OCI-M2 (cell line): ENCODE data around the gene MSH5.

ENCODE experiments used
- DNase-seq: peaks from one replicate; lab custom pipeline; 2025; ENCODE audit not compliant: unreplicated experiment; lab: John Stamatoyannopoulos, UW

MSH5 gene

DNA sequence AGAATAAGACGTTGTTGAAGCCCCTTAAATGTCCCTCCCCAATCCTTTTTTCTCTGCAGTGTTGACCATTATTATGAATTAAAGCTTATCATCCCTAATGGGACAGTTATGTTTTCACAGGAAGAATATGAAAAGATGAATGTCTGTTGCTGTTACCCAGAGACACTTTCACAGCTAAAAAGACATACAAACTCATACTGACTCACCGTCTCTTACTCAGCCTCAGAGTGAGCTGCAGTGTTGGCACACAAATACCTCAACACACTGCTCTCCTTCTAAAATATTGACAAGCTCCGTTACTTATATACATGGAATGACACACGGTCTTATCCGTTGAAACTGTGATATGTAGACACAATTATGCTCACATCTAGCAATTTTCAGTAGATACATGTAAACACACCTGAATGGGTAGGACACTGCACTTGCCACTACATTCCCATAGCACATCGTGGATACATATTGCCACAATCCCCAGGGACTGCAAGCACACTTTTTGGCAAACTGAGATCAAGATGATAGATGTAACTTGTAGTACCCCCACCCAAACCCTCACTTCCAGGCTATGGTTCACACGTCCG lies 13.0 kb downstream of the MSH5 start:
- no peak for DNase-seq

DNA sequence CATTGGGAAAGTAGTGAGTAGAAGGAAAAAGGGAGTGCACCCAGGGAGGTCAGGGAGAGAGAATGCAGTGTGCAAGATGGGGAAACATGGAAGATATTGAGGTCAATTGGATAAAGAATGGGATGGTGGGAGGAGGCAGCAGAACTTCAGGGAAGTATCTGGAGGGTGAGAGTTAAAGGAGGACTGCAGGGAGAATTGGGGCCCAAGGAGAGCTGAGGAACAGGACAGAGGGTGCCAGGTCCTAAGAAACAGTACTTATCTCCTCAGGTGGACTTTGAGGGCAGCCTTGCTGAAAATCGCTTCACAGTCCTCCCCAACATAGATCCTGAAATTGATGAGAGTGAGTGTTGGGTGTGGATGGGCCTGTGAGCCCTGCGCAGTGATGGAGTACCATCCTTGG lies 18.5 kb downstream of the MSH5 start:
- no peak for DNase-seq

DNA sequence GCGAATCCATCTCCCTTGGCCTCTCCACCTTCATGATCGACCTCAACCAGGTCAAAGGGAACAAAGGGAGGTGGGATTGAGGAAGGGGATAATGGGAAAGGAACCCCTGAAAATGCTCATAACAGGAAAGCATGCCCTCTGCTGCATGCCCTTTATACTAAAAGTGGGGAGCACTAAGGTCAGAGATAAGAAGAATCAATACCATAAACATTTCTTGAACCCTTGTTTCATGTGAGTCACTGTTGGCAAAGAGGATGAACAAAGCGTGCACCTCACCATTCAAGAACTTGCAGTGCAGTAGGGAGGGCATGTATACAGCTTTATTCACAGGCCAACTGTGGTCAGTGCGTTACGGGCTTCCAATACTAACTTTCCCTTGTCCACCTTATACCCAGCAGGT lies 21.0 kb downstream of the MSH5 start:
- DNase-seq: no peak

DNA sequence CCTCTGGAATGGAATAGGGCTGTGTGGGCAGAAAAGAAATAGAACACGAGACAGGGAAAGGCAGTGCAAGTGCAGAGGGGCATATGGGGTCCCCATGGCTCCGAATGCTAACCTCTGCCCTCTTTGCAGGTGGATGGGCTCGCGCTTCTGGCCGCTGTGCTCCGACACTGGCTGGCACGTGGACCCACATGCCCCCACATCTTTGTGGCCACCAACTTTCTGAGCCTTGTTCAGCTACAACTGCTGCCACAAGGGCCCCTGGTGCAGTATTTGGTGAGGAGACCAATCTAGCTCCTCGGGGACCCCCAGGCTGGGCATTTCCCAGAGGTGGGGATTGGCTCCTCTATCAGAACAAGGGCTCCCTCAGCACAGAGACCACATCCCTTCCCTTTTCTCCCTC lies 21.5 kb downstream of the MSH5 start:
- DNase-seq: no peak

DNA sequence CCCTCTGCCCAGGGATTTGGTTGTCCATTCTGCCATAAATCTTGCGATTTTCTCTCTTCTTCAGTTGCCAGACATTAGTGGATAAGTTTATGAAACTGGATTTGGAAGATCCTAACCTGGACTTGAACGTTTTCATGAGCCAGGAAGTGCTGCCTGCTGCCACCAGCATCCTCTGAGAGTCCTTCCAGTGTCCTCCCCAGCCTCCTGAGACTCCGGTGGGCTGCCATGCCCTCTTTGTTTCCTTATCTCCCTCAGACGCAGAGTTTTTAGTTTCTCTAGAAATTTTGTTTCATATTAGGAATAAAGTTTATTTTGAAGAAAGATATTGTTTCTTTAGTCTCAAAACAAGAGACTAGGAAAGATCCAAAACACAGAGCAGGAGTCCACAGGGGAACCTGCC lies 22.6 kb downstream of the MSH5 start, which contains the start of gene SAPCD1:
SAPCD1 (plus strand) TSS at position 301 of the 400 bp plus-strand sequence. CDS start 399 bp downstream, outside the sequence.
- no peak for DNase-seq

DNA sequence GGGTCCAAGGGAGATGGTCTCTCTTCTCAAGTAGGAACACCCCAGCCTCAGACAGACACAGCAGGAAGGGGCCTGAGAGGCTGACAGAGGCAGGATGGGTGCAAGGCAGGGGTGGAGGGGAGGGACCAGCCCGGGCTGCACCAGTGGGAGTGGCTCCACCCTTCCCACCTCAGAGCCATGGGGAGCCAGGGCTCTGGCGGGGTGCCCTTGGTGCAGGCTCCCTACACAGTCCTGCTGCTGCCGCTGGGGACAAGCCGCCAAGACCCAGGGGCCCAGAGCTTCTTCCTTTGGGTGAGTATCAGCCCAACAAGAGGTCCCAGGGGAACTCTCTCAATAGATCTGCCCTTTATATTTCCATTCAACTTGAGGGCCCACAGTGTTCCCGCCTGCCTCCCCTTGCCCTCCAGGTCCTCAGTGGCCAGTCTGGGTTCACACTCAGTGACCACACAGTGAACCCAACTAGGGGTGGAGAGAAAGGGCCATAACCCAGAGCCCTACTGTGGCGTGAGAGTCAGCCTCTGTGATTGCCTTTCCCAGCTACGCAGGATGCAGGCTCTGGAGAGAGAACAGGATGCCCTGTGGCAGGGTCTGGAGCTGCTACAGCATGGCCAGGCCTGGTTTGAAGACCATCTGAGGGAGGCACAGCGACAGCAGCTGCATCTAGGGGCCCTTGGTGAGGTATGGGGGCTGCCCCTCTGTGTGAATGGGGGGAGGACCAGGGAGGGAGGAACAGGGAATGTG lies 23.2 kb downstream of the MSH5 start:
- DNase-seq: no peak

DNA sequence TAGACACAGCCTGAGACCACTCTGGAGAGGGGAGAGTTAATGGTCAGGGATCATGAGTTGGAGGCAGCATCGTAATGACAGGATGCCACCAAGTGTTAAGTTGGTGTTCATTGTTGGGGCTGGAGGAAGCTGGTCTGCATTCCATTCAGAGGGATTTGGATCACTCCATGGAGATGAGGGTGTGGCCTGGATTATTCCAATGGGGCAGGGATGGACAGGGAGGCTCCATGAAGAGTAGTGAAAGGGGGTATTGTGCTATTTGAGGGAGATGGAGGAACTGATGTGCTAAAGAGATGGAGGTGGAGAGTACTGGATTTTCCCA lies 23.8 kb downstream of the MSH5 start:
- DNase-seq: no peak

DNA sequence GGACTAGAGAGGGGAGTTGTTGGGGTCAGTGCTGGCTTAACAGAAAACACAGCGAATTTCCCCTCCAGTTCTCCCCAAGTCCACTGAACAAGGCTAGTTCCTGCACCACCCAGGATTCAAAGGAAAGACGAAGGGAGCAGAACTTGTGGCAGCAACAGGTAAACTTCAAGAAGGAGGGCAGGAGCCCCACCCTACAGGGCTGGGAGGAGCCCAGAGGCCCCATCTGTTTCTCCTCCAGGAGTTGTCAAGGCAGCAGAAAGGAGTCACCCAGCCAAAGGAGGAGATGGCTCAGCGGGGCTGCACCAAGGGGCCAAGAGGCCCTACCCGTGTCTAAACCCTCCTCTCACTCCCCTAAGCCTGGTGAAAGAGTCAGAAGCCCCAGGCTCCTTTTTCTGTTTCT lies 24.4 kb downstream of the MSH5 start:
- no peak for DNase-seq

DNA sequence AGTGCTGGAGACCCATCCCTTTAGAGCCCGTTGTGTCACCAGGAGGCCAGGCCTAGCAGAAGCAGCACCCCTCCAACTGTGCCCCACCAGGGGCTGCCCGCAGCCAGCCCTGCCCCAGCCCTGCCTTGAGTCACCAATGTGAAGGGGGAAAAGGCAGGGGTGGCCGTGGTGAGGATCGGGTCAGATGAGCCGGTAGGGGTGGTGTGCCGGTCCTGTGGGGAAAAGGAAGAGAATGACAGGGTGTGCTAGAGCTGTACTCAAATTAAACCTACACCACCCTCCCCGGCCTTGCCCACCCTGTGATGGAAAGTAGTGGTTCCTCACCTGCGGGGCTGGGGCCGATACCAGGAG lies 25.7 kb downstream of the MSH5 start:
- no peak for DNase-seq

DNA sequence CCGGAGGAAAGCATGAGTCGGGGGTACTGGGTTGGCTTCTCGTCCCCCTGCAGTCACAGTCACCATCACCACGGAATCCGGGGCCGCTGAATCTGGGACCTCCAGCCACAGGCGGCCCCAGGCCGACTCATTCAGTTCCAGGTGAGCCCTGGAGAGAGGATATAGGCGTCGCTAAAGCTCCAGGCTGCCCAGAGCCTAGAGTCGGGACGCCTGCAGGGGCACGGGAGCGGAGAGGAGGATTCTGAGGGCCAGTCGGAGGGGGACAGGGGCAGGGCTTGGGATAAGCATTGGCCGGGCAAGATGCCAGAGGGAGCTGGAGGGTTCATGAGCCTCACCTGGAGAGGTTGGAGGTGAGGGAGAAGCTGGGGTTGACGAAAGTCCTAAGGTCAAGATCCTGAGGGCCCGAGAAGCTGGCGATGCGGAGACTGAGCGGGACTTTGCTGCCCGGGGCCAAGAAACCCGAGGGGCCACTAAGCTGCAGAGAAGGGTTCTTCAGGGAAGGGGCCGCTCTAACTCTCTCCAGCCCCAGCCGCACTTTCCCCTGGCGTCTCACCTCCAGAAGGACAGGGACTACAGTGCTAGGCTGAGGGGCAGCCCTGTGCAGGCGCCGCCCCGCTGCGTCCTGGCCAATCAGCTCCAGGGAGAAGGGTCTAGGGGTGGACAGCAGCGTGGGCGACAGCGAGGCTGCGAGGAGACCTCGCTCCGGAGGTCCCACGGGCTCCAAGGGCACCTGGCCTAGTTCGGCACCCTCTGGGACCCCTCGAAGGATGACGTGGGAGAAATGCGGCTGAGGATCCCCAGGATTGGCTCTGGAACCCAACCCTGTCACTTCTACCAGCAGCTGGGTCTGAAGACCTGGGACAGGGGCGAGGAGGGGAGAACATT lies 26.3 kb downstream of the MSH5 start:
- DNase-seq: no peak

DNA sequence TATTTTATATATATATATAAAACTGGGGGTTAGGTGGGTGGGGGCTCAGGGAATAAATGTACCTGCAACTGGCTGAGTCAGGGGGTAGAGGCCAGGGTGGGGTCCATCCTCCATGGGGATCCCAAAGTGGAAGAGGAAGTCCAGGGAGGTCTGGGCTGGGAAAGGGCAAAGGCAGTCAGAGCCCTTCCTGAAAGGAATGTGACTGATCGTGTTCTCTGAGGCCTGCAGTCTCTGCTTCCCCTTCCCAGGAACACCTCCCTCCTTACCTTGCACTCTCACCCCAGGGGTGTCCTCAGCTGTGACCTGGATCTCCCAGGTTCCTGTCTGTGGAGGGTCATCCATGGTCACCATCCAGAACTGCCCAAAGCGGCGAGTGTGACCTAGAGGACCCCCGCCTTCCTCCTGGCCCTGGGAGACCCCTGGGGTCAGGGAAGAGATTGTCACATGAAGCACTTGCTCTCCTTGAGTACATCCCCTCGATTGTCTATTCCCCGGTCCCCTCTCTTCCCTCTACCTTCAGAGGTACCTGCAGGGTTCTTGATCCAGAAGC lies 27.4 kb downstream of the MSH5 start:
- no peak for DNase-seq

DNA sequence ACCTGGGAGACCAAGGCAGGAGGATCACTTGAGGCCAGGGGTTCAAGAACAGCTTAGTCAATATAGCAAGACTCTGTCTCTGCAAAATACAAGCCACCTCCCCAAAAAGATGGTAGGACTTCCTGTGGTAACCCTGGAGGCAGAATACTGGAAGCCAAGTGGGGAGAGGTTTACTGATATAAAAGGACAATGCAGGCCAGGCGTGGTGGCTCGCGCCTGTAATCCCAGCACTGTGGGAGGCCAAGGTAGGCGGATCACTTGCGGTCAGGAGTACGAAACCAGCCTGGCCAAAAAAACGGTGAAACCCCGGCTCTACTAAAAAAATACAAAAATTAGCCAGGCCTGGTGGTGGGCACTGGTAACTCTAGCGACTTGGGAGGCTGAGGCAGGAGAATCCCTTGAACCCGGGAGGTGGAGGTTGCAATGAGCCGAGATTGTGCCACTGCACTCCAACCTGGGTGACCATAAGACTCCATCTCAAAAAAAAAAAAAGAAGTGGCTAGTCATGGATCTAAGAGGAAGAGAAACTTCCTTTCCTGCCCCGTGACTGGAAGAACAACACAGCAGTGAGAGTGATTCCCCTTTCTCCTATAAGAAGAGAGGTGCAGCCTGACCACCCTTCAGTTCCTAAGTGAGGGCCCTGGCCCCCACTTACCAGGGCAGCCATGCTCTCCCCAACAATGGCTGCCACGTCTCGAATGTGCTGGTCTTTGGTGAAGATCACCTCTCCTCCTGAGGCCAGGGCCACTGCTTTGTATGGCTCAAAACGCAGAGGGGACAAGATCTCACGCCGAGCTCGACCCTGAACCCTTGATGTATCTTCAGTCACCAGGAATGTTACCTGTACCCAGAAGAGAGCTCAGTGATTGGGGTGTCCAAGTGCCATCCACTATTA lies 28.8 kb downstream of the MSH5 start:
- DNase-seq: no peak

DNA sequence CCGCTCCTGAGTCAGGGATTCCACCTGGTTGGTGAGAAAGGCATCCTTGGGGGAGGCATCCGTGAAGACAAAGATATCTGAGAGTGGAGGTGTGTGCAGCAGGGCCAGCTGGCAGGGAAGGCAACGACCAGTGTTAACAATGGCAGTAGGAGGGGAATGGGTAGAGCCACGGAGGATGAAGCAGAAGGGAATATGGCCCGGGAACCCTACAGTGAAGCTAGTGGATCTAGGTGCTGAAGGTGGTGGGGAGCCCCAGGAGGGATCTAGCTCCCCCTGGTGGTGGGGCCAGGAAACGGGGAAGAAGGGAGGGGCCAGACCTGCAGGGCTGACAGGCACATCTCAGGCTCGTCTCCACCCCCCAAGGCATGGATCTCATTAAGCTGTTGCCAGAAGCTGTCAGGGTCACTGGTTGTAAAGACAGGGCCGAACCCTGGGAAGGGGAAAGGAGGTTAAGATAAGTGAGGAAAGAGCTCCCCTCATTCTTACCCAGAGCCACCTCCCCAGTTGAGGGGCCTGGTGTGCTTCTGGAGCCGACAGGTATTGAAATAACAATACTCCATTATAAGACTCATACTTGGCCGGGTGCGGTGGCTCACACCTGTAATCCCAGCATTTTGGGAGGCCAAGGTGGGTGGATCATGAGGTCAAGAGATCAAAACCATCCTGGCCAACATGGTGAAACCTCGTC lies 30.0 kb downstream of the MSH5 start:
- peak; percentile 64 for DNase-seq

DNA sequence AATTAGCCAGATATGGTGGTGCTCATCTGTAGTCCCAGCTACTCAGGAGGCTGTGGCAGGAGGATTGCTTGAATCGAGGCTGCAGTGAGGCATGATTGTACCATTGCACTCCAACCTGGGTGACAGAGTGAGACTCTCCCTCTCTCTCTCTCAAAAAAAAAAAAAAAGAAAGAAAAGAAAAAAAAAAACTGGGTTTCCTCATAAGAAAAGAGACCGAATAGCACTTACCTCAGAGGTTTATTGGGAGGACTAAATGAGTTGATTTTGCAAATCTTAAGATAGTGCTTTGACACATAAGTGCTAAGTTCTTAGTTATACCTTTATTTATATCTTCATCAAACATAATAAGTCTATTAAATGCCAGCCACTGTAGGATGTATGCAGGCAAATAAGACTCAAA lies 31.1 kb downstream of the MSH5 start:
- DNase-seq: no peak

DNA sequence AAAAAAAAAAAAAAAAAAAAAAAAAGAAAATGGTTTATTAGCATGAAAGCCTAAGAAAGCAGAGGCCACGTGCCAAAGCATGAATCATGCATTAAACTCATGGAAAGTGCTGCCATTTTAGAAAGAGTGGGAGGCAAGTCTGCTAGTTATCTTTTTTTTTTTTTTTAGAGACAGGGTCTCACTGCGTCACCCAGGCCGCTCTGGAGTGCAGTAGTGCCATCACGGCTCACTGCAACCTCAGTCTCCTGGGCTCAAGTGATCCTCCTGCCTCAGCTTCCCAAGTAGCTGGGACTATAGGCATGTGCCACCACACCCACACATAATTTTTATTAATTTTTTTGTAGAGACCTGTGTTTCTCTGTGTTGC lies 32.2 kb downstream of the MSH5 start:
- DNase-seq: no peak

DNA sequence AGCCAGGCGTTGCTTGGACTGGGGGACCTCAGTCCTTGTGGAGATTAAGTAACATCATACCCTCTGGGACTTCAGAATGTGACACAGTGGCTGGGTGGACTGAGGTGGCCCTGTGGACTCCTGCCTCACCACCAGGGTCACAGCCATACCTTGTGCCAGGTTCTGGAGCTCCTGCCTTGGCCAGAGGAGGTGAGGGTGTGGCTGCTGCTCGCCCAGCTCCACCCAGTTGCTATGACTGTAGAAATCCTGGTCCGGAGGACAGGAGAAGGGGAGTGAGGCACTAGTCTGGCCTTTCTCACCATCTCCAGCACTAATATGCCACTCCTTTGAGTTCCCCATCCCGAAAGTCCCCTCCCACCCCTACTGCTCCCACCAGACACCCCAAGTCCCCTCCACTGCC lies 35.4 kb downstream of the MSH5 start:
- no peak for DNase-seq

DNA sequence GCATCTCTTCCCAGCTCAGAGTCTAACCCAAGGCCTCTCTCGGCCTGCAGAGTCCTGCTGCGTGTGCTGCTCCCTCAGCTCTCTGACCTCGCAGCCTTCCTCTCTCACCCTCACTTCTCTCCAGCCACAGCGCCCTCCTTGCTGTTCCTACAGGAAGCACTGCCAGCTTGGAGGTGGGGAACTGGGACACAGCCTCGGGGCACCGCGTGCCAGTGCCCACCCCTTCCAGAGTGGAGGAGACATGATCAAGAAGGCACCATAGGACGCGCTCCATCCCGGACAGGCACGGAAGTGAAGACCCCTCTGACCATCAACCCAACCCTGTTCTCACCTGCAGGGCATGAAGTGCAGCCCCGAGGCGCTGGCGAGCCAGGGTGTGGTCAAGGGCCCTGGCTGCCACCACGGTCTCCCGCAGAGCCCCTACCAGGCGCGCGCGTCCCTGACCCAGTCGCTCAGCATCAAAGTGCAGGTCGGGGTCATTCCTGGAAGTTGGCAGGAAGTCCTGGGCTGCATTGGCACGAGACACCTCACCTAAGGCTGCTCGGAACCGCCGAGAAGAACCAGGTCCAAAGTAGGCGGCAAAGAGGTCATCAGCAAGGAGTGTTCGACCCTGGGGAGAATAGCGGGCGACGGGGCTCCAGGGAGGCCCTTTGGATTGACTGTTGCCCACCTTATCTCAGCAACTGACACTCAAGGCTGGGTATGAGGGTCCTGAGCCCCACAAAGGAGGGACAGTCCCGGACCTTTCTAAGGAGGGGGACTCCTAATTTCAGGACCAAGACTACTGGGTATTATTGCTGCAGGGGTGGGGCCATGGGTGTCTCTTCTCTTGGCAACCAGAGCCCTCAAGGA lies 36.1 kb downstream of the MSH5 start:
- DNase-seq: no peak

DNA sequence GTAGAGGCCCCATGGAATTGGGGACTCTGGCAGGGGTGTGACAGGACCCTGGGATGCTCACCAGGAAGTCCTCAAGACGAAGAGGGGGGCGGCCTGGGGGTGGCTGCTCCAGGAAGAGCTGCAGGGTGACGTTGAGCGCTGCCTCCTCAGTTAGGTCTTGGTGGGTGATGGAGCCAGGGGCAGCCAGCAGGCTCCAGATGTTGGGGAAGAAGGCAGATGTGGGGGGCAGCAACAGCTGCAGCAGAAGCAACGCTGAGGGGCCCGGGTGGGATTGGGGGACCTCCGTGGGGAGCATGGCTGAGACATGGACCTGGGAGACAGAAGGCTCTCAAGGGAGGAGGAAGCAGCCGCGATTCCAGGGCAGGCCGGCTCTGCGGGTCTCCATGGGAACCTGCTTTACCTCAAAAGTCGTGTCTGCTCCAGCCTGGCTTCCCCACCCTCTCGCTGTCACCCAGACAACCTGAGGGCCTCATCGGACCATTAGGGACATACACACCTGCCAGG lies 36.7 kb downstream of the MSH5 start:
- no peak for DNase-seq

DNA sequence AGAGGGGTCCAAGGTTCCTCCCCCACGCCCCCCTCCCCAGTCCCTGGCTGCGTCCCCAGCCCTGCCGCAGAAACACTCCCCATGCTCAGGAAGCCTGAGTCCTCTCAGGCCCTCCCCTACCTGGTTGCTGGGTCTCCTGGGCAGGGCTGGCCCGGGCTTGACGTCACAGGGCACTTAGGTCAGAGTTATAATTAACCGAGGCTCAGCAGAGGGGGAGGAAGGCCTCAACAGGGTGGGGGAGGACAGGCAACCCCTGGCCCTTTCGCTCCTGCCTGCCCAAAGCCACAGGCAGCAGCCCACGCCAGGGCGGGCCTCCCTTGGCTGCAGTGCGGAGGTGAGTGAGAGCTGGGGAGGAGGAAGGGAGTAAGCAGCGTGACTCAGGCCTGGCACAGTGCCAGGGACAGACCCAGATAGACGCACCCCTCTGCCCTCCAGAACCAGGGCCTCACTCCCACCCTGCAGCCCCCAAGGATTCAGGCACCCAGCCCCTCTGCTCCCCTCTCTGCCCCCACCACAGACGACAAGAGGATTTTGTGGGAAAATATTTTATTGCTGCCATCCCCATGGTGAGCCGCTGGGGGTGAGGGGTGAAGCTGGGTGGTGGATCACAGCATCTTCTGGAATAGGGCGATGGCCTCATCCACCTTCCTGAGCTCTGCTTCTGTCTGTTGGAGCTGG lies 37.3 kb downstream of the MSH5 start, which contains the start of gene VWA7:
VWA7 (minus strand) TSS at position 340 of the 678 bp plus-strand sequence. CDS start 549 bp downstream, outside the sequence.
- DNase-seq: no peak
